ENCODE data around the gene PRDX3. TPM values are rescaled to one million over a fixed set of nuclear protein-coding genes. Genes with fewer than 3 reads are reported as not detected.

Gene PRDX3
- polyA plus RNA-seq, 1 donor (not counting 4 experiments of a cell fraction or from before 2014, with no cell fraction given): 304 TPM

- H3K9me3 ChIP-seq (ENCODE audit: control insufficient read depth, low read depth, low read length): no peaks in the 10 kb centered on the region
- FAIRE-seq: no peak
- H4K20me1 ChIP-seq (ENCODE audit: control insufficient read depth, extremely low read depth, insufficient read depth, low read length): no peaks in the 10 kb centered on the region
- H3K4me3 ChIP-seq (ENCODE audit: control insufficient read depth in 2 of 3, extremely low read depth in 1 of 3, insufficient read depth in 2 of 3, low read depth in 1 of 3, low read length in 3 of 3): no peak overlapping the region
- no peaks in the 10 kb centered on the region for H3K4me1 ChIP-seq (ENCODE audit: control insufficient read depth, extremely low read depth, insufficient read depth, low read length)
- no peak overlapping the region for H3K4me2 ChIP-seq (ENCODE audit: control insufficient read depth, extremely low read depth, insufficient read depth, low read depth, low read length)
- H3K27me3 ChIP-seq (ENCODE audit: control insufficient read depth, extremely low read depth, insufficient read depth, low read length): no peaks in the 10 kb centered on the region
- H3K79me2 ChIP-seq (ENCODE audit: control insufficient read depth, insufficient read depth, low read length): no peaks in the 10 kb centered on the region
- dilution Hi-C loops (cut with MboI; ENCODE audit: extremely low pct_ligation_motif_present, low sequenced_read_pairs): no loop called here
- no peak overlapping the region for H3K27ac ChIP-seq (ENCODE audit: control insufficient read depth, insufficient read depth, low read length)
- no peak overlapping the region for H3K9ac ChIP-seq (ENCODE audit: control insufficient read depth, extremely low read depth, insufficient read depth, low read length)
- no peaks in the 10 kb centered on the region for H3K9me1 ChIP-seq (ENCODE audit: control insufficient read depth, extremely low read depth, insufficient read depth, low read length)
- H3K36me3 ChIP-seq (ENCODE audit: control insufficient read depth in 2 of 2, extremely low read depth in 1 of 2, insufficient read depth in 2 of 2, low read length in 2 of 2): peaks cover 12 to 23% of the 10 kb centered on the region in 2 experiments
- no peak overlapping the region for H2AFZ ChIP-seq (ENCODE audit: control insufficient read depth, low read length)
- no peak for DNase-seq (ENCODE audit: low read depth, low spot score)
- TF ChIP-seq EZH2 (IDR thresholded peaks at IDR 0.05; ENCODE audit: low read length): no peak
- no peak for TF ChIP-seq CTCF (optimal IDR thresholded peaks at IDR 0.05 in 1 of 3, IDR thresholded peaks at IDR 0.05 in 1 of 3, conservative IDR thresholded peaks at IDR 0.05 in 1 of 3; ENCODE audit: extremely low read depth in 1 of 3, insufficient read depth in 2 of 3, low read length in 3 of 3)
Observed at GRCh38 chr10:119133949-119134348, 44.7 kb downstream of the PRDX3 start.

GRCh38 chr10:119132521-119133345 lies 45.9 kb downstream of the PRDX3 start:
- Histone ChIP-seq H3K27me3 (ENCODE audit: control insufficient read depth, extremely low read depth, insufficient read depth, low read length) (no peaks in the 10 kb centered on the region), H3K79me2 (ENCODE audit: control insufficient read depth, insufficient read depth, low read length) (no peaks in the 10 kb centered on the region), H3K4me3 (ENCODE audit: control insufficient read depth in 2 of 3, extremely low read depth in 1 of 3, insufficient read depth in 2 of 3, low read depth in 1 of 3, low read length in 3 of 3) (no peak overlapping the region), H3K9me3 (ENCODE audit: control insufficient read depth, low read depth, low read length) (no peaks in the 10 kb centered on the region), H3K9me1 (ENCODE audit: control insufficient read depth, extremely low read depth, insufficient read depth, low read length) (no peaks in the 10 kb centered on the region), H3K9ac (ENCODE audit: control insufficient read depth, extremely low read depth, insufficient read depth, low read length) (no peak overlapping the region), H3K27ac (ENCODE audit: control insufficient read depth, insufficient read depth, low read length) (no peak overlapping the region), H3K36me3 (ENCODE audit: control insufficient read depth in 2 of 2, extremely low read depth in 1 of 2, insufficient read depth in 2 of 2, low read length in 2 of 2) (peaks cover 12 to 25% of the 10 kb centered on the region in 2 experiments), H3K4me2 (ENCODE audit: control insufficient read depth, extremely low read depth, insufficient read depth, low read depth, low read length) (no peak overlapping the region), H2AFZ (ENCODE audit: control insufficient read depth, low read length) (no peak overlapping the region), H4K20me1 (ENCODE audit: control insufficient read depth, extremely low read depth, insufficient read depth, low read length) (no peaks in the 10 kb centered on the region), H3K4me1 (ENCODE audit: control insufficient read depth, extremely low read depth, insufficient read depth, low read length) (no peaks in the 10 kb centered on the region)
- dilution Hi-C loops (cut with MboI; ENCODE audit: extremely low pct_ligation_motif_present, low sequenced_read_pairs): no loop called here
- TF ChIP-seq EZH2 (IDR thresholded peaks at IDR 0.05; ENCODE audit: low read length) (no peak), CTCF (optimal IDR thresholded peaks at IDR 0.05 in 1 of 3, IDR thresholded peaks at IDR 0.05 in 1 of 3, conservative IDR thresholded peaks at IDR 0.05 in 1 of 3; ENCODE audit: extremely low read depth in 1 of 3, insufficient read depth in 2 of 3, low read length in 3 of 3) (no peak)
- no peak for DNase-seq (ENCODE audit: low read depth, low spot score)
- FAIRE-seq: no peak
